Mucosa of gallbladder (tissue), 1 donor: ENCODE measurements around the gene MON1A. TPM values are rescaled to one million over a fixed set of nuclear protein-coding genes. Genes with fewer than 3 reads are reported as not detected.
"Not testable (repeated sequence)": the region's sequence is repeated elsewhere in the genome, so short reads cannot be mapped to it uniquely, and the experiment has no call there.

ENCODE experiments used
- DNase-seq: peaks from one replicate; pipeline ENCODE4 v3.0.0-alpha.2; 2020; ENCODE audit warnings: low spot score
- total RNA-seq: library from RNA; stranded (reverse); gene quantifications from one replicate; pipeline ENCODE4 v1.2.1, GENCODE V29; 2021
- donor health status: DM: no; HTN: no; CAD: no.

The MON1A gene
- total RNA-seq = 9.7 TPM

DNA sequence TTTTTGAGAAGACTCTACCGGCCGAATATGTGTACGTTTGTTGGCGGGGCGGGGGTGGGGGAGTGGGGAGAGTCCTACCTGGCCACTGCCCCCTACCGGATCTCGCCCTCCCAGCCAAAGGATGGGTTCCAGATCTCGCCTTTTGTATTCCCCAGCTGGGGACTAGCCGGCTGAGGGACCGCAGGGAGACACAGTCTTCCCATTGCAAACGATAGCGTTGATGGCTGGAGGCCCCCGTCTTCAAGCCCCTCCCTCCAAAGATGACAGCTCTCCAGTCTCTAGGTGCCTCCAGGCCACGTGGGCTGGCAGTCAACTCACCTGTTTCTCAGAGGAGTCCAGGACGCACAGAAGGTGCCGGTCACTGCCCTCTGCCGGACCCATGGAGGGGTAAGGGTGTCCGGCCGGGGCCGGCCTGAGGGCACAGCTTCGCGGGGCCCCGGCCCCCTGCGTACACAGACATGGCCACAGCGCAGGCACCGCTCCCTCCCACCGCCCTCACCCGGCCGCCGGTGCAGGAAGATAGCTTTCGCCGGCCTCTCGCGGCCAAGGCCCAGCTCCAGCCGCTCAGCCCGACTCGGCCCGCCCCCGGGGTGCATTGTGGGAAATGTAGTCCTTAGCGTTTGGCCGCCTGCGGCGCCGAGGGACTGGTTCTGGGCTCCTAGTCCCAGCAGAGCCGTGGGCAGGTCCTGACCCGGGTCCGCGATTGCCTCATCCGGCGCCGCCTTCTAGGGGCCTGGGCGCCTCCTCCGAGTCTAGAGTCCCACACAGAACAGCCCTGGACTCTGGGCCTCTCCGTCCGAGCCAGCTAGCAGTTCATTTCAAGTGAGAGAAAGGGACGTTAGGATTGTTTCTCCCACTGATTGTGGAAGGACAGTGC lies at the start of gene MON1A:
MON1A (minus strand) TSS at position 521 of the 877 bp plus-strand sequence. CDS start 16,465 bp downstream, outside the sequence.
- DNase-seq = peak; percentile 95

GRCh38 chr3:49976942-49977341 lies 47.3 kb upstream of the MON1A start:
- DNase-seq = no peak

DNA sequence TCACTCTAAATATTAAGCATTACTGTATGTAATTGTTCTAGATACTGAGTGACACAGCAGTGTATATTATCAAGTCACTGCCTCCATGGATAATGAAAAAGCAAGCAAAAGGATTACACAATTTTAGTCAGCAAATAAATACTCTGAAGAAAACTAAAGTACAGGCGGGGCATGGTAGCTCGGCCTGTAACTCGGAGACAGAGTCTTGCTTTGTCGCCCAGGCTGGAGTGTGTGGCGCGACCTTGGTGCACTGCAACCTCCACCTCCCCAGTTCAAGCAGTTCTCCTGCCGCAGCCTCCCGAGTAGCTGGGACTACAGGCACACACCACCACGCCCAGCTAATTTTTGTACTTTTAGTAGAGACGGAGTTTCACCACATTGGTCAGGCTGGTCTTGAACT lies 43.0 kb upstream of the MON1A start:
- DNase-seq = no peak

GRCh38 chr3:49968346-49968745 lies 38.7 kb upstream of the MON1A start:
- no peak for DNase-seq

DNA sequence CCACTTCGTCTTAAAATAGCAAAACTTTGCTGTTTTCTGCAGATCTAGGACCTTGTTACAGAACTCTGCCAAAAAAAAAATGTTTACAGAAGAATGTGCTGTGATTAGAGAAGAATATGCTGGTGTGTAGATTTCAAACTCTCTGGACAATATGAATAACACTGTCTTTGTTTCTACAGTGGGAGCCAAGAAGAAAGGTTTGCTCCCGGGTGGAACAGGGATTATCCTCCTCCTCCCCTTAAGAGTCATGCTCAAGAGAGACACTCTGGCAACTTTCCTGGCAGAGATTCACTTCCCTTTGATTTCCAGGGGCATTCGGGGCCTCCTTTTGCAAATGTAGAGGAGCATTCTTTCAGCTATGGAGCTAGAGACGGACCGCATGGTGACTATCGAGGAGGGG lies 37.7 kb upstream of the MON1A start:
- DNase-seq = no peak

- DNase-seq = no peak
These were observed 36.8 kb upstream of the MON1A start for GRCh38 chr3:49966233-49966942.

- no peak for DNase-seq
These were observed 26.0 kb upstream of the MON1A start for GRCh38 chr3:49955636-49956035.

GRCh38 chr3:49952924-49953323 lies 23.3 kb upstream of the MON1A start:
- DNase-seq = no peak

DNA sequence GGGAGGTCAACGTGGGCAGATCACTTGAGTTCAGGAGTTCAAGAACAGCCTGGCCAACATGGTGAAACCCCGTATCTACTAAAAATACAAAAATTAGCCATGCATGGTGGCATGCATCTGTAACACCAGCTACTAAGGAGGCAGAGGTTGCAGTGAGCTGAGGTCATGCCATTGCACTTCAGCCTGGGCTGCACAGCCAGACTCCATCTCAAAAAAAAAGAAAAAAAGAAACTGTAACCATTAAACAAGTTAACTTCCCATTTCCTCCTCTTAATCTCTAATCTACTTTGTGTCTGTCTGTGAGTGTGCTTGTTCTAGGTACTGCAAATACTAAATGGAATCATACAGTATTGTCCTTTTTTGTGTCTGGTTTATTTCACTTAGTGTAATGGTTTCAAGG lies 13.0 kb upstream of the MON1A start:
- no peak for DNase-seq

- no peak for DNase-seq
These were observed 11.1 kb upstream of the MON1A start for GRCh38 chr3:49940667-49941249.

- DNase-seq = peak; percentile 97
These were observed 10.5 kb upstream of the MON1A start, which contains the start of gene RBM6 for GRCh38 chr3:49939858-49940666. RBM6 (plus strand) TSS chr3:49940150; CDS start chr3:49962642, 22,492 bp downstream.

- DNase-seq = no peak
These were observed 7.5 kb upstream of the MON1A start for GRCh38 chr3:49937090-49937489.

DNA sequence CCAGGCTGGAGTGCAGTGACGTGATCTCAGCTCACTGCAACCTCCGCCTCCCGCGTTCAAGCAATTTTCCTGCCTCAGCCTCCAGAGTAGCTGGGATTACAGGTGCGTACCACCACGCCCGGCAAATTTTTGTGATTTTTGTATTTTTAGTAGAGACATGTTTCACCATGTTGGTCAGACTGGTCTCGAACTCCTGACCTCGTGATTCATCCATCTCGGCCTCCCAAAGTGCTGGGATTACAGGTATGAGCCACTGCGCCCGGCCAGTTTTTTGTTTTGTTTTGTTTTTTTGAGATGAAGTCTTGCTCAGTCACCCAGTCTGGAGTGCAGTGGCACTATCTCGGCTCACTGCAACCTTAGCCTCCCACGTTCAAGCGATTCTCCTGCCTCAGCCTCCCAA lies 2.7 kb upstream of the MON1A start:
- DNase-seq = not testable (repeated sequence)

- no peak for DNase-seq
These were observed 1.3 kb upstream of the MON1A start for GRCh38 chr3:49930922-49931321.

GRCh38 chr3:49930168-49930690 lies 618 bp upstream of the MON1A start:
- DNase-seq = no peak

- no peak for DNase-seq
These were observed 1.1 kb downstream of the MON1A start for GRCh38 chr3:49928481-49929017.

DNA sequence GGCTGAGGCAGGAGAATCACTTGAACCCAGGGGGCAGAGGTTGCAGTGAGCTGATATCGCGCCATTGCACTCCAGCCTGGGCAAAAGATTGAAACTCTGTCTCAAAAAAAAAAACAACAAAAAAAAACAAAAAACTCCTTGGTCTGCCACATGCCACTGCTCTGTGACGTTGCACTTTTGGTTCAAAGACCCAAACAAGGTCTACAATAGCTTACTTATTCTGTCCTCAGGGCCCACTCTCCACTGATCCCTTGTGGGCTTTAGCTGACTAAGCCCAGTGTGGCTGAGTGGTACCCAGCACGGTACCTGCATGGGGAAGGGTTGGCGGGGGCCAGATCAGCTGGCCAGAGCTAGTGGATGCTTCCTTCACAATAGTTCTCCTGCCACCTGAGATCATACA lies 1.8 kb downstream of the MON1A start:
- no peak for DNase-seq

DNA sequence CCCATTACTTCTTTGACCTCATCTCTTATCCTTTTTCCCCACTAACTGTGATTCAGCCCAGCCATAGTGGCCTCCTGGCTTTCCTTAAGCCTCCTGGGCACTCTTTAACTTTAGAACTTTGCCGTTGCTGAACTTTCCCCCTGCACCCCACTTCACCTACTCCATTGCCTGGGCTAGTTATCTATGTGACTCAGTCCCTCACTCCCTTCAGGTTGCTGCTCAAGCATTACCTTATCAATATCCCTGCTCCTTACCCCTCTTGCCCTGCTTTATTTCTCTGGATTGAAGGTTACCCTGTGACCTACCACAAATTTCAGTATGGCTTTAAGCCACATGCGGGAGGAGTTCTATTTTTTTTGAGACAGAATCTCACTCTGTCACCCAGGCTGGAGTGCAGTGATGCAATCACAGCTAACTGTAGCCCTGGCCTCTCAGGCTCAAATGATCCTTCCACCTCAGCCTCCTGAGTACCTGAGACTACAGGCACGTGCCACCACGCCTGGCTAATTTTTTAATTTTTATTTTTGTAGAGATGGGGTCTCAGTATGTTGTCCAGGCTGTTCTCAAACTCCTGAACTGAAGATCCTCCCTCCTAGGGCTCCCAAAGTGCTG lies 3.4 kb downstream of the MON1A start:
- DNase-seq = no peak

DNA sequence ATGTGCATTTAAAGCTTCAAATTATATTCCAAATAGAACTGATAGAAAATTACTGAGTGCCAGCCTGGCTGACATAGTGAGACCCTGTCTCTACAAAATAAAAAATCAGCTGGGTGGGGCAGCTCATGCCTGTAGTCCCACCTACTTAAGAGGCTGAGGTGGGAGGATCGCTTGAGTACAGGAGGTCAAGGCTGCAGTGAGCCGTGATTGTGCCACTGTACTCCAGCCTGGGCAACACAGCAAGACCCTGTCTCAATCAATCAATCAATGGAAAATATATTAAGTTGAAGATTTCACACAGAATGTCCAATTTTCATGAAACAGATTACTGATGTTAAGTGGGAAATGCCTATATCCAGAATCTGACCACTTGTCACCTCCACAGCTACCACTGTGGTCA lies 4.1 kb downstream of the MON1A start:
- no peak for DNase-seq

GRCh38 chr3:49924683-49925082 lies 4.9 kb downstream of the MON1A start:
- no peak for DNase-seq
